GM12878 (cell line): Measurements from ENCODE around the gene TNFRSF1A. TPM values are rescaled to one million over a fixed set of nuclear protein-coding genes. Genes with fewer than 3 reads are reported as not detected.

Experiments used
- ATAC-seq: fragments of 200-7000 bp; cut with Tn5 transposase; 3 replicates; pipeline ENCODE4 v1.9.1; 2020; ENCODE audit warnings: mild to moderate bottlenecking, moderate library complexity
- BruUV-seq: library from RNA; stranded (reverse); fragments of 400-500 nt; replicated peaks from 2 replicates; lab custom pipeline; 2021; lab: Mats Ljungman, UMichigan
- CTCF ChIA-PET: fragments of 300-600 bp; sonication (Branson Sonifier 250); formaldehyde crosslinking; extraction: SDS; loops from one replicate; lab custom pipeline; 2021; ENCODE audit warnings: inconsistent platforms; lab: Yijun Ruan, JAX
- POLR2A ChIA-PET: fragments of 350-600 bp; formaldehyde crosslinking; extraction: SDS; loops from one replicate; lab custom pipeline; 2021; ENCODE audit warnings: inconsistent platforms; lab: Charles Lee
- RAD21 ChIA-PET: fragments of 300-600 bp; sonication (Branson Sonifier 250); formaldehyde crosslinking; loops from one replicate; lab custom pipeline; 2023; ENCODE audit warnings: antibody characterized with exemption; ENCODE audit not compliant: unreplicated experiment; lab: Charles Lee
- SMC1A ChIA-PET: fragments of 300-600 bp; sonication (Branson Sonifier 250); formaldehyde crosslinking; loops from one replicate; lab custom pipeline; 2023; ENCODE audit not compliant: unreplicated experiment, uncharacterized antibody; lab: Charles Lee
- DNase-seq: peaks from one replicate; pipeline ENCODE4 v3.0.0-alpha.2; 2011; ENCODE audit warnings: low read depth, low spot score
- FAIRE-seq: peaks from 3 replicates; lab custom pipeline; 2011; peaks lifted over from hg19 to GRCh38; lab: Jason Lieb, UNC
- H2AFZ ChIP-seq: 2 replicates; pipeline ENCODE4 v1.6.0; 2011; ENCODE audit warnings: low read depth, low read length, control low read depth; ENCODE audit not compliant: control insufficient read depth
- H3K27ac ChIP-seq: 2 replicates; pipeline ENCODE4 v1.5.1; 2011; ENCODE audit warnings: control low read depth; ENCODE audit not compliant: control insufficient read depth, insufficient read depth
- H3K27me3 ChIP-seq, 2 experiments: replicated peaks in 1 of 2; 2 replicates each; pipeline versions ENCODE4 v1.6.0 to v1.6.1; 2011; ENCODE audit warnings: low read length in 1 of 2; ENCODE audit not compliant: control insufficient read depth in 2 of 2, insufficient read depth in 2 of 2
- H3K36me3 ChIP-seq, 2 experiments: 2 replicates each; pipeline ENCODE4 v1.5.1; 2011; ENCODE audit warnings: low read length in 1 of 2; ENCODE audit not compliant: control insufficient read depth in 2 of 2, insufficient read depth in 2 of 2
- H3K4me1 ChIP-seq: 2 replicates; pipeline ENCODE4 v1.6.1; 2011; ENCODE audit warnings: mild to moderate bottlenecking, low read length, moderate library complexity, mixed read lengths; ENCODE audit not compliant: control insufficient read depth, insufficient read depth
- H3K4me2 ChIP-seq: 2 replicates; pipeline ENCODE4 v1.6.0; 2011; ENCODE audit warnings: control low read depth; ENCODE audit not compliant: control insufficient read depth, insufficient read depth
- H3K4me3 ChIP-seq: fragments of 200-600 bp; sonication (generic); 2 replicates; pipeline ENCODE4 v1.5.1; 2016
- H3K79me2 ChIP-seq: 2 replicates; pipeline ENCODE4 v1.6.0; 2011; ENCODE audit warnings: low read length; ENCODE audit not compliant: control insufficient read depth, insufficient read depth
- H3K9ac ChIP-seq: 2 replicates; pipeline ENCODE4 v1.8.0; 2011; ENCODE audit warnings: low read length, control low read depth, mixed read lengths; ENCODE audit not compliant: control insufficient read depth, insufficient read depth
- H3K9me3 ChIP-seq: replicated peaks from 3 replicates; pipeline ENCODE4 v1.5.1; 2011; ENCODE audit warnings: mild to moderate bottlenecking, low read length; ENCODE audit not compliant: control insufficient read depth, insufficient read depth
- H4K20me1 ChIP-seq: 2 replicates; pipeline ENCODE4 v1.6.0; 2011; ENCODE audit not compliant: control insufficient read depth, insufficient read depth
- HDAC6 ChIP-seq: fragments of 200-600 bp; sonication (generic); IDR thresholded peaks from one replicate; pipeline ENCODE4 v1.8.0; 2017; ENCODE audit warnings: antibody characterized with exemption; ENCODE audit not compliant: unreplicated experiment
- MXI1 ChIP-seq: fragments of 150-350 bp; IDR thresholded peaks from 2 replicates; pipeline ENCODE4 v1.6.1; 2011; ENCODE audit warnings: low read depth, mild to moderate bottlenecking, inconsistent platforms, low read length, improper control_type of control experiment
- NFXL1 ChIP-seq: fragments of 450-650 bp; IDR thresholded peaks from 2 replicates; pipeline ENCODE4 v1.6.1; 2017; ENCODE audit warnings: antibody characterized with exemption, mild to moderate bottlenecking, borderline replicate concordance
- RAD51 ChIP-seq: fragments of 450-650 bp; IDR thresholded peaks from 2 replicates; pipeline ENCODE4 v1.6.1; 2016; ENCODE audit warnings: moderate library complexity, mild to moderate bottlenecking, inconsistent platforms
- RB1 ChIP-seq: fragments of 450-650 bp; formaldehyde crosslinking; IDR thresholded peaks from 2 replicates; pipeline ENCODE4 v1.6.1; 2017; ENCODE audit warnings: mild to moderate bottlenecking, borderline replicate concordance
- SIX5 ChIP-seq: IDR thresholded peaks from 2 replicates; pipeline ENCODE4 v1.6.1; 2011; ENCODE audit warnings: mild to moderate bottlenecking, low read depth, low read length, moderate library complexity; ENCODE audit not compliant: severe bottlenecking
- TCF7 ChIP-seq: IDR thresholded peaks from 2 replicates; pipeline ENCODE4 v1.6.1; 2014; ENCODE audit warnings: antibody characterized with exemption, borderline replicate concordance
- YBX1 ChIP-seq: fragments of 450-650 bp; IDR thresholded peaks from 2 replicates; pipeline ENCODE4 v1.6.1; 2016; ENCODE audit warnings: antibody characterized with exemption
- WGBS: methylation state at CpG from one replicate; pipeline ENCODE4 v1.1.6; 2016; ENCODE audit warnings: low lambda C conversion rate; ENCODE audit not compliant: insufficient replicate concordance, insufficient coverage; ENCODE audit errors: missing lambda C conversion rate; 5-methylcytosine and 5-hydroxymethylcytosine counted together
- in situ Hi-C: fragments of 300-500 bp; cut with MboI; formaldehyde crosslinking; loops from 9 replicates; pipeline ENCODE4 v1.14.3; 2018; ENCODE audit warnings: mixed read lengths
- intact Hi-C: fragments of 100-400 bp; cut with micrococcal nuclease; formaldehyde crosslinking; loops from one replicate; pipeline ENCODE4 v1.14.2; 2022; ENCODE audit not compliant: unreplicated experiment
- polyA plus RNA-seq, 11 experiments: library from polyadenylated mRNA; depleted of rRNA in 4 of 11; unstranded in 6 of 11; stranded (reverse) in 5 of 11; fragments of >200 nt; fragmentation: Nextera tagmentation in 4 of 11; fragmentation: Illumina TruSeq in 1 of 11; extraction: Ambion mirVana in 4 of 11; extraction: Trizol in 1 of 11; gene quantifications; 1 replicate in 1 of 11; 2 replicates in 10 of 11; pipeline versions ENCODE4 v1.2.1 to v1.2.3, GENCODE V29; 2011 to 2016; ENCODE audit warnings: inconsistent platforms in 2 of 11, missing spikeins in 2 of 11, low read depth in 1 of 11
- total RNA-seq, 4 experiments: library from RNA; depleted of rRNA in 3 of 4; stranded (reverse); fragments of >200 nt in 3 of 4; fragmentation: Illumina TruSeq in 1 of 4; extraction: Trizol in 1 of 4; gene quantifications; 2 replicates each; pipeline versions ENCODE4 v1.2.1 to v1.2.3, GENCODE V29; 2013 to 2021
- TF ChIP-seq, protein P1 (sequence below): fragments of 450-650 bp; formaldehyde crosslinking; IDR thresholded peaks from 2 replicates; pipeline ENCODE4 v1.4.0; 2020; ENCODE audit warnings: mild to moderate bottlenecking, moderate library complexity
- TF ChIP-seq, protein P2 (sequence below): IDR thresholded peaks from 2 replicates; pipeline ENCODE4 v1.6.1; 2011; ENCODE audit warnings: borderline replicate concordance, low read depth, mild to moderate bottlenecking, moderate library complexity, low read length; ENCODE audit not compliant: insufficient read depth, poor library complexity, severe bottlenecking
- TF ChIP-seq, protein P3 (sequence below): IDR thresholded peaks from 2 replicates; pipeline ENCODE4 v1.6.1; 2012; ENCODE audit warnings: low read depth, low read length, improper control_type of control experiment
- TF ChIP-seq, protein P4 (sequence below): fragments of 150-350 bp; IDR thresholded peaks from 2 replicates; pipeline ENCODE4 v1.6.1; 2014; ENCODE audit warnings: mild to moderate bottlenecking, low read depth, low read length
- TF ChIP-seq, protein P5 (sequence below): fragments of 450-650 bp; IDR thresholded peaks from 2 replicates; pipeline ENCODE4 v1.6.1; 2017; ENCODE audit warnings: mild to moderate bottlenecking, moderate library complexity

The TNFRSF1A gene
- total and polyA plus RNA-seq, 10 of the 15 experiments (the other 5 are each of a cell fraction or from before 2014, with no cell fraction given): 0.24 to 16.5 (median 13.0) TPM

DNA sequence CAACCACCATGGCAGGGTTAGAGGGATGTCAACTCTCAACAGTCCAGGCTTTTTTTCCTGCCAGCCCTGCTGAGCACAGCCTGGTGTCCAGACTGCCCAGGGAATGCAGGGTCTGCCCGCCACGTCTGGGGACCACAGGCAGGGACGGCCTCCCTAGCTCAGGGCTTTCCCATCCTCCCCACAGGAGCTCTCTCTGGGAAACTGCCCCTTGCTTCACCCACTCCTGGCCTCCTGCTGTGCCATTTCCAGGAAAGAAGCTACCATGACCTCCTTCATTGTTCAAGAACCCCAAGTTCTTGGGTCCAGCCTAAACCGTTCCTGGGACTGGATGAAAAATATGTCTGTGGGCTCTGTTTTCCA lies 28.7 kb upstream of the TNFRSF1A start:
- ChIA-PET POLR2A (no interaction called here), CTCF (no interaction called here), SMC1A (no interaction called here), RAD21 (no interaction called here)
- Histone ChIP-seq H3K27me3 (peaks cover 0 to 2% of the 10 kb centered on the region in 2 experiments; a peak in 2 of 4 replicates), H2AFZ (no peak overlapping the region), H3K9ac (no peak overlapping the region), H3K9me3 (no peaks in the 10 kb centered on the region), H3K36me3 (no peaks in the 10 kb centered on the region), H3K4me1 (peaks cover 13% of the 10 kb centered on the region; the same call in 1 of the 2 replicates), H3K79me2 (no peaks in the 10 kb centered on the region), H3K27ac (no peak overlapping the region), H4K20me1 (no peaks in the 10 kb centered on the region), H3K4me2 (no peak overlapping the region), H3K4me3 (no peak overlapping the region)
- DNase-seq: no peak
- no TSS peak for BruUV-seq
- 29% methylated on average over 4 of the region's 4 CpGs for WGBS
- ATAC-seq: no peak
- intact Hi-C loops (no loop called here), in situ Hi-C loops (no loop called here)
- FAIRE-seq: no peak
- no peak for TF ChIP-seq NFXL1
- TF ChIP-seq SIX5: no peak
- TF ChIP-seq, protein P1, sequence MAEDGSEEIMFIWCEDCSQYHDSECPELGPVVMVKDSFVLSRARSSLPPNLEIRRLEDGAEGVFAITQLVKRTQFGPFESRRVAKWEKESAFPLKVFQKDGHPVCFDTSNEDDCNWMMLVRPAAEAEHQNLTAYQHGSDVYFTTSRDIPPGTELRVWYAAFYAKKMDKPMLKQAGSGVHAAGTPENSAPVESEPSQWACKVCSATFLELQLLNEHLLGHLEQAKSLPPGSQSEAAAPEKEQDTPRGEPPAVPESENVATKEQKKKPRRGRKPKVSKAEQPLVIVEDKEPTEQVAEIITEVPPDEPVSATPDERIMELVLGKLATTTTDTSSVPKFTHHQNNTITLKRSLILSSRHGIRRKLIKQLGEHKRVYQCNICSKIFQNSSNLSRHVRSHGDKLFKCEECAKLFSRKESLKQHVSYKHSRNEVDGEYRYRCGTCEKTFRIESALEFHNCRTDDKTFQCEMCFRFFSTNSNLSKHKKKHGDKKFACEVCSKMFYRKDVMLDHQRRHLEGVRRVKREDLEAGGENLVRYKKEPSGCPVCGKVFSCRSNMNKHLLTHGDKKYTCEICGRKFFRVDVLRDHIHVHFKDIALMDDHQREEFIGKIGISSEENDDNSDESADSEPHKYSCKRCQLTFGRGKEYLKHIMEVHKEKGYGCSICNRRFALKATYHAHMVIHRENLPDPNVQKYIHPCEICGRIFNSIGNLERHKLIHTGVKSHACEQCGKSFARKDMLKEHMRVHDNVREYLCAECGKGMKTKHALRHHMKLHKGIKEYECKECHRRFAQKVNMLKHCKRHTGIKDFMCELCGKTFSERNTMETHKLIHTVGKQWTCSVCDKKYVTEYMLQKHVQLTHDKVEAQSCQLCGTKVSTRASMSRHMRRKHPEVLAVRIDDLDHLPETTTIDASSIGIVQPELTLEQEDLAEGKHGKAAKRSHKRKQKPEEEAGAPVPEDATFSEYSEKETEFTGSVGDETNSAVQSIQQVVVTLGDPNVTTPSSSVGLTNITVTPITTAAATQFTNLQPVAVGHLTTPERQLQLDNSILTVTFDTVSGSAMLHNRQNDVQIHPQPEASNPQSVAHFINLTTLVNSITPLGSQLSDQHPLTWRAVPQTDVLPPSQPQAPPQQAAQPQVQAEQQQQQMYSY: no peak
- TF ChIP-seq, protein P2, sequence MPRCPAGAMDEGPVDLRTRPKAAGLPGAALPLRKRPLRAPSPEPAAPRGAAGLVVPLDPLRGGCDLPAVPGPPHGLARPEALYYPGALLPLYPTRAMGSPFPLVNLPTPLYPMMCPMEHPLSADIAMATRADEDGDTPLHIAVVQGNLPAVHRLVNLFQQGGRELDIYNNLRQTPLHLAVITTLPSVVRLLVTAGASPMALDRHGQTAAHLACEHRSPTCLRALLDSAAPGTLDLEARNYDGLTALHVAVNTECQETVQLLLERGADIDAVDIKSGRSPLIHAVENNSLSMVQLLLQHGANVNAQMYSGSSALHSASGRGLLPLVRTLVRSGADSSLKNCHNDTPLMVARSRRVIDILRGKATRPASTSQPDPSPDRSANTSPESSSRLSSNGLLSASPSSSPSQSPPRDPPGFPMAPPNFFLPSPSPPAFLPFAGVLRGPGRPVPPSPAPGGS: no peak
- no peak for TF ChIP-seq RB1
- TF ChIP-seq TCF7: no peak
- TF ChIP-seq, protein P3, sequence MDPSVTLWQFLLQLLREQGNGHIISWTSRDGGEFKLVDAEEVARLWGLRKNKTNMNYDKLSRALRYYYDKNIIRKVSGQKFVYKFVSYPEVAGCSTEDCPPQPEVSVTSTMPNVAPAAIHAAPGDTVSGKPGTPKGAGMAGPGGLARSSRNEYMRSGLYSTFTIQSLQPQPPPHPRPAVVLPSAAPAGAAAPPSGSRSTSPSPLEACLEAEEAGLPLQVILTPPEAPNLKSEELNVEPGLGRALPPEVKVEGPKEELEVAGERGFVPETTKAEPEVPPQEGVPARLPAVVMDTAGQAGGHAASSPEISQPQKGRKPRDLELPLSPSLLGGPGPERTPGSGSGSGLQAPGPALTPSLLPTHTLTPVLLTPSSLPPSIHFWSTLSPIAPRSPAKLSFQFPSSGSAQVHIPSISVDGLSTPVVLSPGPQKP: no peak
- TF ChIP-seq RAD51: no peak
- TF ChIP-seq, protein P4, sequence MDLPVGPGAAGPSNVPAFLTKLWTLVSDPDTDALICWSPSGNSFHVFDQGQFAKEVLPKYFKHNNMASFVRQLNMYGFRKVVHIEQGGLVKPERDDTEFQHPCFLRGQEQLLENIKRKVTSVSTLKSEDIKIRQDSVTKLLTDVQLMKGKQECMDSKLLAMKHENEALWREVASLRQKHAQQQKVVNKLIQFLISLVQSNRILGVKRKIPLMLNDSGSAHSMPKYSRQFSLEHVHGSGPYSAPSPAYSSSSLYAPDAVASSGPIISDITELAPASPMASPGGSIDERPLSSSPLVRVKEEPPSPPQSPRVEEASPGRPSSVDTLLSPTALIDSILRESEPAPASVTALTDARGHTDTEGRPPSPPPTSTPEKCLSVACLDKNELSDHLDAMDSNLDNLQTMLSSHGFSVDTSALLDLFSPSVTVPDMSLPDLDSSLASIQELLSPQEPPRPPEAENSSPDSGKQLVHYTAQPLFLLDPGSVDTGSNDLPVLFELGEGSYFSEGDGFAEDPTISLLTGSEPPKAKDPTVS: no peak
- TF ChIP-seq MXI1: no peak
- TF ChIP-seq YBX1: no peak
- TF ChIP-seq, protein P5, sequence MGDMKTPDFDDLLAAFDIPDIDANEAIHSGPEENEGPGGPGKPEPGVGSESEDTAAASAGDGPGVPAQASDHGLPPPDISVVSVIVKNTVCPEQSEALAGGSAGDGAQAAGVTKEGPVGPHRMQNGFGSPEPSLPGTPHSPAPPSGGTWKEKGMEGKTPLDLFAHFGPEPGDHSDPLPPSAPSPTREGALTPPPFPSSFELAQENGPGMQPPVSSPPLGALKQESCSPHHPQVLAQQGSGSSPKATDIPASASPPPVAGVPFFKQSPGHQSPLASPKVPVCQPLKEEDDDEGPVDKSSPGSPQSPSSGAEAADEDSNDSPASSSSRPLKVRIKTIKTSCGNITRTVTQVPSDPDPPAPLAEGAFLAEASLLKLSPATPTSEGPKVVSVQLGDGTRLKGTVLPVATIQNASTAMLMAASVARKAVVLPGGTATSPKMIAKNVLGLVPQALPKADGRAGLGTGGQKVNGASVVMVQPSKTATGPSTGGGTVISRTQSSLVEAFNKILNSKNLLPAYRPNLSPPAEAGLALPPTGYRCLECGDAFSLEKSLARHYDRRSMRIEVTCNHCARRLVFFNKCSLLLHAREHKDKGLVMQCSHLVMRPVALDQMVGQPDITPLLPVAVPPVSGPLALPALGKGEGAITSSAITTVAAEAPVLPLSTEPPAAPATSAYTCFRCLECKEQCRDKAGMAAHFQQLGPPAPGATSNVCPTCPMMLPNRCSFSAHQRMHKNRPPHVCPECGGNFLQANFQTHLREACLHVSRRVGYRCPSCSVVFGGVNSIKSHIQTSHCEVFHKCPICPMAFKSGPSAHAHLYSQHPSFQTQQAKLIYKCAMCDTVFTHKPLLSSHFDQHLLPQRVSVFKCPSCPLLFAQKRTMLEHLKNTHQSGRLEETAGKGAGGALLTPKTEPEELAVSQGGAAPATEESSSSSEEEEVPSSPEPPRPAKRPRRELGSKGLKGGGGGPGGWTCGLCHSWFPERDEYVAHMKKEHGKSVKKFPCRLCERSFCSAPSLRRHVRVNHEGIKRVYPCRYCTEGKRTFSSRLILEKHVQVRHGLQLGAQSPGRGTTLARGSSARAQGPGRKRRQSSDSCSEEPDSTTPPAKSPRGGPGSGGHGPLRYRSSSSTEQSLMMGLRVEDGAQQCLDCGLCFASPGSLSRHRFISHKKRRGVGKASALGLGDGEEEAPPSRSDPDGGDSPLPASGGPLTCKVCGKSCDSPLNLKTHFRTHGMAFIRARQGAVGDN: no peak
- TF ChIP-seq HDAC6: no peak
